Activated effector memory CD4-positive, alpha-beta T cell treated with anti-CD3 and anti-CD28 coated beads, Interleukin-2, amount 50 U/mL, for 16 hours (primary cell): Measurements from ENCODE around the gene KL.

ENCODE experiments used
- DNase-seq: peaks from one replicate; pipeline ENCODE4 v3.0.0-alpha.2; 2020

The KL gene

GRCh38 chr13:33040090-33040489, 23.9 kb downstream of the KL start:
- DNase-seq: no peak

DNA sequence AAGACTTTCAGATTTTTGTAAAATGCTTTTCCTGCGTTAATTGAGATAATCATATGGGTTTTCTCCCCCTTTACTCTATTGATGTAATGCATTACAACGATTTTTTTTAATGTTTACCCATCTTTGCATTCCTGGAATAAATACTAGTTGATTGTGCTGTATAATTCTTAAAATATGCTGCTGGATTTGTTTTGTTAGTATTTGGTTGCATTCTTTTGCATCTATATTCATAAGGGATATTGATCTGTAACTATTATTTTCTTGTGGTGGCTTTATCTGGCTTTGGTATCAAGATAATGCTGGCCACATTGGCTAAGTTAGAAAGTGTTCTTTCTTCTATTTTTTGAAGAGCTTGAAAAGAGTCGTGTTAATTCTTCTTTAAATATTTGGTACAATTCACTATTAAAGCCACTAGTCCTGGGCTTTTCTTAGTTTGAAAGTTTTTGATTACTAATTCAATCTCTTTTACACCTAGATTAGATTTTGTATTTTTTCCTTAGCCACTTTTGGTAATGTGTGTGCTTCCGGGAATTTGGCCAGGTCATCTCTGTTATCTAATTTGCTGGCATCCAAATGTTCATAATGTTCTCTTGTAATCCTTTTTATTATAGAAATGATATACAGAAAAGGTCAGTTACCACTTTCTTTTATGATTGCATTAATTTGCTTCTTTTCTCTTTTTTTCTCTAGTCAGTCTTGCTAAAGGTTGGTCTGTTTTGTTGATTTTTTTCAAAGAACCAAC, 29.8 kb downstream of the KL start:
- no peak for DNase-seq

DNA sequence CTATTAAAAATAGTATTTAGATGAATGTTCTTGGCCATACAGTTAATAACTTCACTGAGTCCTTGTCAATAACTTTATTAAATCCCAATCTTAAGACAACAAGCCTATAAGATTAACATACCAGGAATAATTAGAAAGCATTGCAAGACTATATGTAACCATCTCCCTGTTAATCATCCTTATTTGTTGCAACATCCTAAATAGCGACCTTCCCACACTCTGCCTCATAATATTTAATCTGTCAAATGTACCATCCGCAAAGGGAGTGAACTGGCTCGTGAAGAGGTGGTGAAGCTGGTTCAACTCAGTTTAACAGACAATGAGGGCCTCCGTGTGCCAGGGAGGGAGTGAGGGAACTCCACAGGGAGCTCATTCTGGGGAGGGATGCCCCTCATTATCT, 33.9 kb downstream of the KL start:
- no peak for DNase-seq

GRCh38 chr13:33051632-33052031, 35.4 kb downstream of the KL start:
- no peak for DNase-seq

GRCh38 chr13:33052506-33053280, 36.5 kb downstream of the KL start:
- no peak for DNase-seq

DNA sequence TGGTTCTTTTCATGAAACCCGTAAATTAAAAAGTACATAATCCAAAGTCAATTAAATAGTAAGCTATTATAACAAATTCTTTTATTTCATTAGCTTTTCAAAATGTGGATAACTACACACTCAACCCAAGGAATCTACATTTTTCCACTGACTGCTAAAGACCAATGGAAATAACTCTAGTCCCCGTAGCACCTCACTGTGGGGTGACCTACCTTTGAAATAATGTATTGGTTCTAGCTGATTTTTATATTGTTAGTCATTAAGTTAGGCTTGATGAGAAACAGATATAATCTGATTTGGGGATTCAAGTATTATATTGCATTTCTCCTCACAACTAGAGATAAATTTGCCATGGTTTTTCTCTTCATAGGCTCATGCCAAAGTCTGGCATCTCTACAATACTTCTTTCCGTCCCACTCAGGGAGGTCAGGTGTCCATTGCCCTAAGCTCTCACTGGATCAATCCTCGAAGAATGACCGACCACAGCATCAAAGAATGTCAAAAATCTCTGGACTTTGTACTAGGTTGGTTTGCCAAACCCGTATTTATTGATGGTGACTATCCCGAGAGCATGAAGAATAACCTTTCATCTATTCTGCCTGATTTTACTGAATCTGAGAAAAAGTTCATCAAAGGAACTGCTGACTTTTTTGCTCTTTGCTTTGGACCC, 37.3 kb downstream of the KL start:
- no peak for DNase-seq

- no peak for DNase-seq
Measured at GRCh38 chr13:33057019-33057780, 41.0 kb downstream of the KL start.

DNA sequence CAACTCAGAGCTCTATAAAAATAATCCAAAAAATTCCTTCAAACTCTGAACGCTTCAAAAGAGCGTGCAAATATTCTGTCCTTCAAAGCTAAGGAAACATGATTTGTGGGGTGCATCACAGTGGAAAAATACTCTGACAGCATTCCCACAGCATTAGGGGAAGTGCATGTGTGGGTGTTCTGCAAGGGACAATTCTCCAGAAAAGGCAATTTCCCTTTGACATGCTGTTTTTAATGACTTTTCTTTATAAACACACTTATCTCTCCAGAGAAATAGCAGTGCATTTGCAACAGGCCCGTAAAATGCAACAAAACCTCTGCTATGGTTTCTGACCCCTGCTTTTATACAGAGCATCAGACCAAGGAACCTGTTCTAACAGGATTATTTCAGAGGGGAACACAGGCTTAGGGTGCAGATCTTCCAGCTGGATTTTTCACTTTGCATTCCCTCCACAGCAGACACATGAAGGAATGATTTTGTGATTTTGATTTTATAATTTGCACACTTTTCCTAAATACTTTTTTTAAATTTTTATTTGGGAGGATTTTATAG, 42.6 kb downstream of the KL start:
- no peak for DNase-seq

DNA sequence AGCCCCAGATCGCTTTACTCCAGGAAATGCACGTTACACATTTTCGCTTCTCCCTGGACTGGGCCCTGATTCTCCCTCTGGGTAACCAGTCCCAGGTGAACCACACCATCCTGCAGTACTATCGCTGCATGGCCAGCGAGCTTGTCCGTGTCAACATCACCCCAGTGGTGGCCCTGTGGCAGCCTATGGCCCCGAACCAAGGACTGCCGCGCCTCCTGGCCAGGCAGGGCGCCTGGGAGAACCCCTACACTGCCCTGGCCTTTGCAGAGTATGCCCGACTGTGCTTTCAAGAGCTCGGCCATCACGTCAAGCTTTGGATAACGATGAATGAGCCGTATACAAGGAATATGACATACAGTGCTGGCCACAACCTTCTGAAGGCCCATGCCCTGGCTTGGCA, 44.6 kb downstream of the KL start:
- DNase-seq: no peak

DNA sequence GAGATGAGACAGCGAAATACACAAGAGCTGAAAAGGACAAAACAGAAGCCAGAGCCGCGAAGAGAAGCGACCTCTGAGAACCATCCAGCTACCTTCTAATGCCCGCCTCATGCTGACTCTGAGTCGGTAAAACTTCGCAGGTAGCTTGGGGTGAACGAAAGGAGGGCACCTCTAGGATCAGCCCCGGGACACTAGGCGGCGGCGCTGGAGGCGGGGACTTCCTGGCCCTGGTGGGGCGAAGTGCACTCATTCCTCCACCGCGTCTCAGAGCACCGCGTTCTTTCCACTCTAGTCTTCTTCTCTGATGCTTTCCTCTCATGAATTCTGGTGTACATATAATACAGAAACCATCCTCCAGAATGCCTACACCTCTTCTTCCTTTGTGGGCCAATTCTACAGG, 50.1 kb downstream of the KL start:
- no peak for DNase-seq

DNA sequence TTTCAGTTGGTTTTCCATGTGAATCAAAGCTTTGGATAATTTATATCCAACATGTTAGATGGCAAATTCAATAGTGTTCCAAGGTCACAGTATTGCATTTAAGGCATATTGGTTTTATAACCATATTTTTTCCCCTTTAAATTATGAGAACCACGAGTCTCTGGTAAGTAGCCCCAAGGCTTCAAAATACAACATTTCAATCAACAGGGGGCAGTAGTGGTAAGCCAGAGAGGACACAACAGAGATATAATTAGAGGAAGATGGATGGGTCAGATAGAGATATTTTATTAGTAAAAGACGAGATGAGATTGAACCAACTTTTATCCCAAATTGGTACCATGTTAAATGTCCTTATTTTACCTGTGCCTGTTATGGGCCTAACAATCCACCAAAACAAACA, 53.1 kb downstream of the KL start:
- no peak for DNase-seq

GRCh38 chr13:33070713-33071112, 54.5 kb downstream of the KL start:
- no peak for DNase-seq

DNA sequence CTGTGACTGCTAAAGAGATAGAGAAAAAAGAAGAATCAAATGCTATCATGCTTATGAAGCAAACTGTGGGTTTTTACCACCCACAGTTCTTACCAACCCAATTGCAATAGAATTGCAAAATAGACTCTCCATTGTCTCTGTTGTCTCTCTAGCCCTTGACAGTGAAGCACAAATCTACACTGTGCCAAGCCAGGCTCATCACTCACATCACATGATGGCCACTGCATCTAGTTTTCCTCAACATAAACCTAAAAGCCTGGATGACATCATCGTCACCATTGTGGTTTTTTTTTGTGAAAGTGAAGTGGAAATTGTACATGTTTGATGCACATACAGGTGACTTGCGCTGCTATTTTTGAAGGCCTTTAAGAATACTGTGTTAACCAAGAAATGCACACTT, 56.1 kb downstream of the KL start:
- no peak for DNase-seq

GRCh38 chr13:33072759-33073158, 56.5 kb downstream of the KL start:
- no peak for DNase-seq

GRCh38 chr13:33073338-33073737, 57.1 kb downstream of the KL start:
- no peak for DNase-seq

DNA sequence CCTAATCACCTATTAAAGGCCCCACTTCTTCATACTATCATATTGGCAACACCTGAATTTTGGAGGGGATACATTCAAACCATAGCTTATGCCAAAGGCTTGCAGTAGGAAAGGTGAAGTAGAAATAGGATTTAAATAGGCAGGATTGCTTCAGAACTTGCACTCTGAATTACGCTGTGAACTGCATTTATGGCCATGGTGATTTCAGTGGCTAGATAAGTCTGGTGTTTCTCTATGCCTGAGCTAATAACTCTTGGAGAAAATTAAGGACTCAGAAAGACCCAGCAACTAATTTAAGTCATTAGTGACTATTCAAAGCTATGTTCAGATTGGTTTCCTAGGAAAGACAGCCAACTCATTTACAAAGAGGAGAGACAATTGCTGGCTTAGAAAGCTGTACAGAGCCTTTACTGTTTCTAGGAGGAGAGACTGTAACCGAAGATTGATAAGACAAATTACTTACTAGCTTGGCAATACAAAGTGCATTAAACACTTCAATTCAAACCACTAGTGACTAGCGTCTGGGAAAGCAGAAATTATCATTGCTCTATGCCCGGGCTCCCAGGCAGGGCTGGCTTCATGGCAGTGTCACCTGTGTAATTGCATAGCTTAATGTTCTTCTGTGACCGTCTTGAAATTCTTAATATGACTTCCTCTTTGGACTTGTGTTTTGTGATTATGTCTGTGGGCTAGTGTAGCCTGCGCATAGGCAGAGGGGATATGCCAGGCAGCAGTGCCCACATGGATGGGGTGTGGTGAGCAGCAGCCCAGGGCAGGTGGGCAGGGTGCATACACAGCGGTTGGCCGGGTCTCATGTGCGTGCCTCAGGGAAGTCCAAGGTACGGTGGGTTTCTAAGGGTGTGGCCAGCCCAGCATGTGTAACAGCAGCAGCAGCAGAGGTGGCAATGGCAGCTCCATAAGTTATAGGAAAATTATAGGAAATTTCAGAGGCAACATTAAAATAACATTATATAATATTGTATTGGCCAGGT, 60.1 kb downstream of the KL start:
- DNase-seq: no peak

DNA sequence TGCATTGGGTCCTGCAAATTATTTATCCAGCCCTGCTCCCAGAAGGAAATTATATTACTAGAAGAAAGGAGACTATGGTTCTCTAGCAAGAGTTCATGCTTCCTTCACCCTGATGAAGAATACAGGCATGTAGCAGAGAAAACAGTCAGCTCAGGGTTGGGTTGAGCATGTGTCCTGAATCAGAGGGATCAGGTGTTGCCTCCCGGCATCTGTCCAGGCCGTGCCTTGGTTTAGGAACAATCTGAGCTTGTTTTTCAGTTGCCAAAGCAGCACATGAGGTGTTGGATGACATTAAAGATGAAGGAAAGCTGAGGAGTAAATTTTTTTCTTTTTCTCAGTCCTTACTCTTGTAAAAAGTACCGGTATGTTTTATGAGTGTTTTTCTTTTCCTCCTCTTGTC, 62.0 kb downstream of the KL start:
- no peak for DNase-seq

DNA sequence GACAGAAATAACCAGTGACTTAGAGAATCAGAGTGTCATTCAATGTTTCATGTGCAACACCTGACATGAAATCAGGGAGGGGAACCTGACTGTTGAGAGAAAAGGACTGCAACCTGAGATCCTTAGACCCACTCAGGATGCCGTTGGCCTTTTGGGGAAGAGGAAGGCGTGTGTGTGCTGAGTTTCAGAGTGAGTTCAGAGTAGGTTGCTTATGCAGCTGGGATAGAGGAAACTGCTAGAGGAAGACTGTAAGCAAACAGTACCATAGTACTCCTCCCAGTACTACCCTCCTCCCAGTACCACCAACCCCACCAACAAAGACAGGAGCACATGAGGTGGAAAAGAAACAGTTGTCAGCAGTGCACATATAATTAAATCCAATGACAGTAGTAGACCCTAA, 63.7 kb downstream of the KL start:
- no peak for DNase-seq

DNA sequence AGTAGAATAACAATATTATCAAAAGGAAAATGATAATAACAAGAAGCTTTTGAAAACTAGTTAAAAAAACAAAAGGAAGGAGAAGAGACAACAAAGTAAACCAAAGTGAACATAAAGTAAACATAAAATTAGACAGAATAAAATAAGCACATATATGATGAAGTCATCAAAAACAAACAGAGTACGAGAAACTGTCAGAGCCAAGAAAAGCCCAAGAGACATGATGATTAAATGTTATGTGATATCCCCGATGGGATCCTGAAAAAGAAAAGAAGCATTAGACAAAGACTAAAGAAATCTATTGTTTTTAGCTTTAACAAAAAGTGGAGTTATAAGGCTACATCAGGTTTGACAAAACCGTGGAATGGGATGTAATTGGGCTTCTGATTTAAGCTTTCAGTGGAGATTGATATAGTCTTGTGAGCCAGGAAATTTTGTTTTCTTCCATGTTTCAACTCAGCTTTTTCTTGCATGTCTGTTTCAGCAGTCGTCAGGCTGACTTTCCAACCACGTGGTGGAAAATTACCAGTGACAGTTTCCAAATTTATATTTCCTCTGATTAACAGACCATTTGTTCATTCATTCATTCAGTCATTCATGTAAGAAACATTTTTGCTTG, 64.9 kb downstream of the KL start:
- DNase-seq: no peak

- DNase-seq: no peak
Measured at GRCh38 chr13:33081666-33082065, 65.4 kb downstream of the KL start.

DNA sequence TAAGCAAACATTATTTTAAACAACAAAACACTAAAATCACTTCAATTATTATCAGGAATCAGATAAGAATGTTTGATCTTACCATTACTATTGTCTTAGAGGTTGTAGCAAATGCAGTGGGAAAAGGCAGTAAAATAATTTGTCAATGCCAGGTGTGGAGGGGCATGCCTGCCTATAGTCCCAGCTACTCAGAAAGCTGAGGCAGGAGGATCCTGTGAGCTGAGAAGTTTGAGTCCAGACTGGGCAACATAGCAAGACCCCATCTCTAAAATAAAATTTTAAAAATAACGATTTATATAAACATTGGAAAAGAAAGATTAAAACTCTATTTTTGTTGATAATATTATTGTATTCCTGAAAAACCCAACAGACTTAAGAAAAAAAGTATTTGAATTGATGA, 66.8 kb downstream of the KL start:
- DNase-seq: no peak
